LNCAP (cell line): ENCODE data around the gene ASTL.

Source experiments
- TF ChIP-seq, protein P1 (sequence below): fragments of 450-650 bp; IDR thresholded peaks from 2 replicates; pipeline ENCODE4 v1.5.1; 2017; ENCODE audit warnings: mild to moderate bottlenecking

The ASTL gene

DNA sequence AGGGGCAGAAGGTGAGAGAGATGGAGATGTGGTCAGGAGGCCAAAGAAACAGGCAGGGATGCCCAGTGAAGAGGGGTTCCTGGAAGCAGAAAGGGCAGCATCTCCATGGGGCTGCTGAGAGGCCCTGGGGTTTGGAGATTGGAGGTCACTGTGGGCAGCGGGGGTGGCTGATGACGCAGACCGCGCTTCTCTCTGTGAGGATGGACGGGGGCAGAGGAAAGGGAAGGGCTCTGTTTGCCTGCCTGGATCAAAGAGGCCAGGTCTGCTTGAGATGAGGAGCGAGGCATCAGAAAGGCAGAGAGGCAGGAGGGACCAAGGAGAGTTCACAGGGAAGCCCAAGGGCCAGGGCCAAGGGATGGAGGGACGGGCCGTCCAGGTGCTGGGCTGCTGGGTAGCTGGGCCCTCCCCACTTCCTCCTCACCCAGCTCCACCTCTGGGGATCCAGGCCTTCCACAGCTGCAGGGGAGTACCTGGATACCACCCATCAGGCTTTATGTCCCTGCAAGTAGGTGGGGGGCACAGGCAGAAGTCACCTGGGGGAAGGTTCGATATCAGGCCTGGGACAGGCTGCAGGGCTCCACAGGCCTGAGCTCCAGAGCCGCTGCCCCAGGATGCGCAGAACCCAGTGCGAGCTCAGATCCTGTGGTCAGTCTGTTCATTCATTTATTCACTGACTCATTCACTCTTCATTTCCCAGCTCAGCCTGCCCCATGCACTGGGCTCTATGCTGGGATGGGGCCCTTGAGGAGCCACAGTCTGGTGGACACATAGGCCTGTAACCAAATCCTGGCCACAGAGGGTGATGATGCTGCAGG lies 52.6 kb downstream of the ASTL start:
- TF ChIP-seq, protein P1, sequence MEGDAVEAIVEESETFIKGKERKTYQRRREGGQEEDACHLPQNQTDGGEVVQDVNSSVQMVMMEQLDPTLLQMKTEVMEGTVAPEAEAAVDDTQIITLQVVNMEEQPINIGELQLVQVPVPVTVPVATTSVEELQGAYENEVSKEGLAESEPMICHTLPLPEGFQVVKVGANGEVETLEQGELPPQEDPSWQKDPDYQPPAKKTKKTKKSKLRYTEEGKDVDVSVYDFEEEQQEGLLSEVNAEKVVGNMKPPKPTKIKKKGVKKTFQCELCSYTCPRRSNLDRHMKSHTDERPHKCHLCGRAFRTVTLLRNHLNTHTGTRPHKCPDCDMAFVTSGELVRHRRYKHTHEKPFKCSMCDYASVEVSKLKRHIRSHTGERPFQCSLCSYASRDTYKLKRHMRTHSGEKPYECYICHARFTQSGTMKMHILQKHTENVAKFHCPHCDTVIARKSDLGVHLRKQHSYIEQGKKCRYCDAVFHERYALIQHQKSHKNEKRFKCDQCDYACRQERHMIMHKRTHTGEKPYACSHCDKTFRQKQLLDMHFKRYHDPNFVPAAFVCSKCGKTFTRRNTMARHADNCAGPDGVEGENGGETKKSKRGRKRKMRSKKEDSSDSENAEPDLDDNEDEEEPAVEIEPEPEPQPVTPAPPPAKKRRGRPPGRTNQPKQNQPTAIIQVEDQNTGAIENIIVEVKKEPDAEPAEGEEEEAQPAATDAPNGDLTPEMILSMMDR, result no peak

- TF ChIP-seq, protein P1, result no peak
Measured at GRCh38 chr2:96083989-96084857, 54.1 kb downstream of the ASTL start.

GRCh38 chr2:96083064-96083939 lies 55.0 kb downstream of the ASTL start:
- TF ChIP-seq, protein P1, result no peak

DNA sequence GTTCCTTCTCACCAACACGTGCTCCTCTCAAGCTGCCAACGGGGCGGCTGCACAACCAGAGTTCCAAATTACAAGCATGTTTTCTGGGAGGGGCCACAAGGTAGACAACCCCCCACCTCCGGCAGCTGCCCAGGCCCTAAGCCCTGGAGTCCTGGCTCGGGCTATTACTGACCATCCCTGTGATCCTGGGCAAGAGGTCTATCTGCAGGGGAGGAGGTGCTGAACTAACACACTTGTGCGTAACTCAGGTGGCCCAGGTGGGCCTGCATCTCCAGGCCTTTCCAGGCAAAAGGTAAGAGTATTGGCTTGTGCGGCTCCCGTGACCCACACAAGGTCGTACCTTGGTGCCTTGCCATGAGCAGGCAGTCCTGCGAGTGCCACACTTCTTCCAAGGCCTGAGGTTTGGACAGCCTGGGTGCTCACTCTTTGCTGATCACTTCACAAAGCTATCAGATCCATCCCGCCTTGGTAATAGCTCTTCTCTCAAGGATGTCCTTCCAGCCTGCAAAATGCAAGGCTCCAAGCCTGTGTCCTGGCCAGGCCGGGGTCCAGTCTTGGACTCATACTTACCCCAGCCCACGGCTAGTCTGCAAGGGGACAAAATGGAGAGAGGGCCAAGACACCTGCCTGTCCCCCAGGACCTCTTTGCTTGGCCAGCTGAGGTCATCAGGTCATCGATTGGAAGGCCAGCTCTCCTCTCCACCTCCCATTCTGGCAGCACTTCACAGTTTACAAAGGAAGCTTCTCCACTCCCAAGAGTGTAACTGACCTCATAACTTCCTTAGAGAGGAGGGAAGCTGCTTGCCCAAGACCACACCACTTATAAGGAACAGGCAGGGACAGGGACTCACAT lies 55.9 kb downstream of the ASTL start:
- TF ChIP-seq, protein P1, result no peak

GRCh38 chr2:96081042-96081441 lies 57.3 kb downstream of the ASTL start:
- TF ChIP-seq, protein P1, result no peak

GRCh38 chr2:96075199-96075771 lies 63.0 kb downstream of the ASTL start:
- TF ChIP-seq, protein P1, result no peak
